Posterior vena cava (tissue), 2 donors: ENCODE results near the gene ARRB2. TPM values are rescaled to one million over a fixed set of nuclear protein-coding genes. Genes with fewer than 3 reads are reported as not detected.
A peak's percentile ranks its signal among the peaks of the same experiment; 100 is the strongest.
"Not testable (repeated sequence)": the region's sequence is repeated elsewhere in the genome, so short reads cannot be mapped to it uniquely, and the experiment has no call there.

Experiments used
- DNase-seq: peaks from one replicate; pipeline ENCODE4 v3.0.0-alpha.2; 2020; ENCODE audit warnings: low spot score
- intact Hi-C, 2 donors: fragments of 100-400 bp; cut with DNase I; formaldehyde crosslinking; loops; one replicate each; pipeline versions ENCODE4 v1.14.1 to v1.14.2; 2022 to 2023
- long read RNA-seq, 2 donors: library from polyadenylated mRNA; unstranded; transcript quantifications; one replicate each; pipeline ENCODE4 v2.0.0, GENCODE V29; 2020 to 2021
- total RNA-seq, 2 donors: library from RNA; stranded (reverse); fragmentation: NEBNext Ultra II Directional; extraction: Animal tissue kit (Norgen Biotek cat#: 25700); gene quantifications; one replicate each; pipeline ENCODE4 v1.2.1, GENCODE V29; 2021
- donor health status: DM: yes; HTN: yes; CAD: no.
- donor health status: DM: yes; HTN: yes; CAD: no.

ARRB2 gene
- 10 to 100 TPM; 50.7 to 63.8 TPM for total RNA-seq
- long read RNA-seq, donor 1, transcript ARRB2-216 (14 exons, 1,348 nt), result major isoform, 7 of 17 reads
- long read RNA-seq, donor 1, partial matches to known transcripts, result 4 of 17 reads
- long read RNA-seq, donor 1, other reads (novel, unspliced or antisense), result 4 of 17 reads
- long read RNA-seq, donor 2, transcript ARRB2-201 (15 exons, 1,895 nt), result minor isoform, 5 of 28 reads
- long read RNA-seq, donor 2, transcript ARRB2-216 (14 exons, 1,348 nt), result major isoform, 9 of 28 reads
- long read RNA-seq, donor 2, partial matches to known transcripts, result 7 of 28 reads
- long read RNA-seq, donor 2, other reads (novel, unspliced or antisense), result 7 of 28 reads

DNA sequence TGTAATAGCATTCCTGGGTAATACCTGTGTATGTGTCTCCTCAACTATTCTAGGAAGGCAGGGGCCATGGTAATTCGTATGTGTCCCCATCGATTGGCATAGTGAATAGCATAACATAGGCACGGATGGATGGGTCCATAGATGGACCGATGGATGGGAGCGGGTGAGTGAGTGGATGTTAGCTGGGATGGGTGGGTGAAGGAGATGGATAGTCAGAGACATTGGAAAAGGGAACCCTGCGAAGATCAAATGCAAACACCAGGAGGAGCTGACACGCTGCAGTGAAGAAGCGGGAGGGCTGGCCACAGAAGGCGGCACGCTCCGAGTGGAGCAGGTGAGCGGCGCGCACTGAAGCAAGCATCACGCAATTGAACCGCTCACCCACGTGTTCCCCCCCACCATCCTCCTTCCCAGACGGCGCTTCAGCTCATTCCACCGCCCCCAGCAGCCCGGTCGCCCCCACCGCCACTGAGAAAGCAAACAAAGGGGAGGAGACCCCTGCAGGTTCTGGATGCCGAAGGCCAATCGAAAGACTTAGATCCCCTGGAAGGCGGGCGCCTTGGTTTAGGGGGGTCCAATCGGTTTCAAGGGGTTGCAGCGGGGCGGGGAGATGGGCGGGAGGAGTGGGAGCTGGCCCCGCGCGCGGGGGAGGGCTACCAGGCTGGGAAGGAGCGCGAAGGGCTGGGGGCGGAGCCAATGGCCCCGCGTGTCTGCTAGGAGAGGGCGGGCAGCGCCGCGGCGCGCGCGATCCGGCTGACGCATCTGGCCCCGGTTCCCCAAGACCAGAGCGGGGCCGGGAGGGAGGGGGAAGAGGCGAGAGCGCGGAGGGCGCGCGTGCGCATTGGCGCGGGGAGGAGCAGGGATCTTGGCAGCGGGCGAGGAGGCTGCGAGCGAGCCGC lies at the start of gene ARRB2:
ARRB2 (plus strand) TSS at position 839 of the 899 bp plus-strand sequence. CDS start 90 bp downstream, outside the sequence.
- intact Hi-C loops, result no loop called here
- peak; percentile 100 for DNase-seq

DNA sequence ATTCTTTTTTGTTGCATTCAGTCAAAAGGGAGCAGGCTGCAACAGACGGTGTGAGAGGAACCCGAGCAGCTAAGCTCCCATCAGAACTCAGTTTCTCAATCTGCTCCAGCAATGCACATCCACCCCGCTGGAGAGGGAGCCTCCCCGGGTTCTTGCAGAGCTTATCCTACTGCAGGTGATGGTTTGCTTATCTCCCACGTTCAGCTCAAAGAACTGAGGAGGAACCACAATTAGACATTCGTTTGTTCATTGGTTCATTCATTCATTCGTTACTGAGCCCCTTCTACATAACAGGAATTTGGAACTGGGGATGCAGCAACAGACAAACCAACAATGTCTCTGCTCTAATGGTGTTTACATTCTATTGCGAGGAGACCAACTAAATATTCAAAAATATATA lies 46.7 kb upstream of the ARRB2 start:
- DNase-seq, result no peak
- intact Hi-C loops, result no loop called here

DNA sequence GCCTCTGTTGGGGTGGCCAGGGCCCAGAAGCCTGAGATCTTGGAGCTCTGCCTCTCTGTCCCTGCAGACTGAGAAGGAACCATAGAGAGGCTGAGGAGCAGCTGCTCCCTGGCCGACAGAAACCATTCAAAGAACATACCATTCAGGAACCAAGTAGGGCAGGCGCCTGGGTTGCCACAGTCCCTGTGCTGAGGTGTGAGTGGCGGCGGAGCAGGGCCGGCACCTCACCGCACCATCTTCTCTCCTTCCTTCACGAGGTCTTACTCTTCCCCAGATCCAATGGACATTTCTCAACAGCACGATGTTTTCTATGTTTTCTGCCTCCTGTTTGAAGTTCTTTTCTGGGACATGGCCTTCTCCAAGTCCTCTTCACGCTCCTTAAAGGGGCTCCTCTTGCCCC lies 46.2 kb upstream of the ARRB2 start:
- DNase-seq, result no peak
- intact Hi-C loops, result no loop called here

DNA sequence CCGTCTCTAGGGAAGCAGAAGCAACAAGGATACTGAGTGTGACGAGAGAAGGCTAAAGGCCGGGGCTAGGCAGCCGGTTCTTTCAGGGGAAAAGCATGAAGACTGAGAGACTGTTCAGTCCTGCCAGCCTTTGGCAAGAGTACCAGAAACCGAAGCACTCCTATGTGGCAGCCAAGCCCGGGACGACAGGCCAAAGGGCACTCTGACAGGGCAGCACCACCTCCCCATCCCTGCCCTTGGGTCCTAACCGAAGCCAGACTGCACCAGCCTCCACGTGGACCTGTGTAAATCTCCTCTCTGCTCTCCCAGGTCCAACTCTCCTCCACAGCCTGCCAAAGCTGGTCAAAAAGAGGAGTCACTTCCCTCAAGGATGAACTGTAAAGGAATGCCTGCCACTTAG lies 45.4 kb upstream of the ARRB2 start:
- DNase-seq, result no peak
- intact Hi-C loops, result no loop called here

DNA sequence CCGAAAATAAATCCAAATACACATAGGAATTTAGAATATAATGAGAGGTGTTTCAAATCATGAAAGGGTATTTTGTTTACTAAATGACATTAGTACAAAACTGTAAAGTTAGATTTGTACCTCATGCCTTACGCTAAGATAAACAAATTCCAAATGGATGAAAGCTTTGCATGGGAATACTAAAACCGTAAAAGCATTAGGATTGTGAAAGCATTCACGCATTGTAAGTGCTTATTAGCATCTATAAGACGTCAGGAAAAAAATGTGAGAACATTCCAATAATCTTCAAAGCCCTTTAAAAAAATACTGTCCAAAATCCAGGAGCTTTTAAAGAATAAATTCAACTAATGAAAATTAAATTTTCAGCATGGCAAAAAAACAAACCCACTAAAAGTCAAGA lies 44.1 kb upstream of the ARRB2 start:
- no peak for DNase-seq
- intact Hi-C loops, result no loop called here

DNA sequence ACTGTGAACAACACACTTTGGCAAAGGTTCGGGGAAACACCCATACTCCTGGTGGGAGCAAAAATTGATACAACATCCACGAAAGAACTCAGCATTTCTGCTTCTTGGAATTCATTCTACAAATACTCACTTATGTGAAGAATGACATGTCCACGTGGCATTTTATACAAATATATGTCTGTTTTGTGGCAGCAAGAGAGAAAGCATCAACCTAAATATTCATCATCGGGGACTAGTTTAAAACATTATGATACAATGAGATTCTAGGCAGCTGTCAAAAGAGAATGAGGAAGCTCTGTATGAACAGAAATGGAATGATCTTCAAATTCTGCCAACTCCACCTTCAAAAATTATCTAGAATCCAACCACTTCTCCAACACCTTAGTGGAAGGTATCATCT lies 43.3 kb upstream of the ARRB2 start:
- no peak for DNase-seq
- intact Hi-C loops, result no loop called here

DNA sequence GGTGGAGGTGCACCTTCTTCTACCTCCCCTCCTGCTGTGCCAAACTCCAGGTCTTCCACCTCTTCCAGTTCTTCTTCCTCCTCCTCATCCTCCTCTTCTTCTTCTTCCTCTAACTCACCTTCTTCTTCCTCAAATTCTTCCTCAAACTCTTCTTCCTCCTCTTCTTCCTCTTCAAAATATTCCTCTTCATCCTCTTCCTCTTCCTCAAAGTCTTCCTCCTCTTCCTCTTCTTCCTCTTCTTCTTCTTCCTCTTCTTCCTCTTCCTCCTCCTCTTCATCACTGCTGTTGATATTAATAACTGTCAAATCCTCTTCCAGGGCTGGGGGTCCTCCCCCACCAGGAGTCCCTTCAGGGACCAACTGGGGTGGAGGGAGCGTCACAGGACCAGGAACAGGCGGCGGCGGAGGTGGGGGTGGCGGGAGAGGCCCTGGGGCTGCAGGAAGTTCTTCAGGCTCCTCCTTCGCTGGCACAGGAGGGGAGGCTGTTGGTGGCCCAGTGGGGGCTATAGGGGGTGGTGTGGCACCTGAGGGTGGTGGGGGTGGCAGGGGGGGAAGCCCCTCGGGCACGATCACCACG lies 38.3 kb upstream of the ARRB2 start:
- intact Hi-C loops, result no loop called here
- no peak for DNase-seq

DNA sequence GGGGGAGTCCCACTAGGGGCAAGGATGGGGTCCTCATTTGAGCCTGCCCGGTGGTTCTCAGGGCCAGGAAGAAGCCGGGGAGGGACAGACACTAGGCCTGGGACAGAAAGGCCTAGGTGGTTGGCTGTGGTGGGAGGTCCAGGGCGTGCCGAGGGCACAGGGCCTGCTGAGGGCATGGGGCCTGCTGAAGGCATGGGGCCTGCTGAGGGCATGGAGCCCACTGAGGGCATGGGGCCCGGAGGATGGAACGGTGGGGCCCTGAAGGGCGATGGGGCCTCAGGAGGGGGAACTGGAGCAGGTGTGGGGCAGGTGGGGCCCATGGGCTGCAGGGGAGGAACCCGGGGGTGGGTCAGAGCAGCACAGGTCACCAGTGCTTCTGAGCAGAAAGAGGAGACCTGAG lies 37.7 kb upstream of the ARRB2 start:
- no peak for DNase-seq
- intact Hi-C loops, result no loop called here

GRCh38 chr17:4673169-4673568 lies 37.3 kb upstream of the ARRB2 start:
- DNase-seq, result no peak
- intact Hi-C loops, result no loop called here

- intact Hi-C loops, result no loop called here
Measured at GRCh38 chr17:4673986-4674684, 36.3 kb upstream of the ARRB2 start.

GRCh38 chr17:4674685-4674998 lies 35.8 kb upstream of the ARRB2 start:
- DNase-seq, result no peak
- intact Hi-C loops, result no loop called here

More at GRCh38 chr17:4673986-4674684, 36.3 kb upstream of the ARRB2 start:
- DNase-seq, result no peak

DNA sequence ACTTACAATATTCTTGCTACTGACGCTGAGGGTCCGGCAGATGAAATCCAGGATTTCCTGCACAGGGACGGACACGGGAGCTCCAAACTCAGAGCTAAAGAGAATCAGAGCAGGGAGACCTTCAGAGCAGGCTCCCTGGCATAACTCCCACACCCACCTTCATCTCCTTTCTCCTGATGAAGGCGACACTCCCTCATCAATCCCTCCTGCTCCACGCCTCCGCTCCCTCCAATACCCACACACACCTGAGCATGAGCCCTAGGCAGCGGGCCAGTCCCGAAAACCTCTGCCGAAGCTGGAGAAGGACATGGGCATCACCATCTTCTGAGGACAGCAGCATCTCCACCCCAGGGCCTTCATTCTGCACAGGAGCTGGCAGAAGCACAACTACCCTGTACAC lies 34.6 kb upstream of the ARRB2 start:
- intact Hi-C loops, result no loop called here
- no peak for DNase-seq

GRCh38 chr17:4676791-4677190 lies 33.6 kb upstream of the ARRB2 start:
- intact Hi-C loops, result no loop called here
- DNase-seq, result no peak

- intact Hi-C loops, result no loop called here
- no peak for DNase-seq
Measured at GRCh38 chr17:4678448-4679026, 31.9 kb upstream of the ARRB2 start.

- intact Hi-C loops, result no loop called here
- no peak for DNase-seq
Measured at GRCh38 chr17:4679658-4680057, 30.8 kb upstream of the ARRB2 start.

DNA sequence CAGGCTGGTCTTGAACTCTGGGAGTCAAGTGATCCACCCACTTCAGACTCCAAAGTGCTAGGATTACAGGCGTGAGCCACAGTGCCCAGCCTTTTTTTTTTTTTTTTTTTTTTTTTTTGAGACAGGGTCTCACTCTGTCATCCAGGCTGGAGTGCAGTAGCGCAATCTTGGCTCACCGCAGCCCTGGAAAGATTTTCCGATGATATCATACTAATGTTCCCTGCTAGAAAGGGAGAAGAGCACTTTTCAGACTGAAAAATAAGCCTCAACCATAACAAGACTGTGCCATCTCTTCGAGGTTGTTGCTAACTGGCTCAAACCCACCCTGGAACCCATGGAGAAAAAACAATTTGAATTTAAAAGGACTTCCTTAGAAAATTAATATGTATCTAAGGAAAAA lies 26.7 kb upstream of the ARRB2 start:
- intact Hi-C loops, DNase-seq: not testable (repeated sequence)

DNA sequence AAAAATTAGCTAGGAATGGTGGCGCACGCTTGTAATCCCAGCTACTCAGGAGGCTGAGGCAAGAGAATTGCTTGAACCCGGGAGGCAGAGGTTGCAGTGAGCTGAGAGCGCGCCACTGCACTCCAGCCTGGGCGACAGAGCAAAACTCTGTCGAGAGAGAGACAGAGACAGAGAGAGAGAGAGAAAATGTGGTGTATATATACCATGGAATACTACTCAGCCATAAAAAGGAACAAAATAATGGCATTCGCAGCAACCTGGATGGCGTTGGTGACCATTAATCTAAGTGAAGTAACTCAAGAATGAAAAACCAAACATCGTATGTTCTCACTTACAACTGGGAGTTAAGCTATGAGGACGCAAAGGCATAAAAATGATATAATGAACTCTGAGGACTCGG lies 20.6 kb upstream of the ARRB2 start:
- DNase-seq, result not testable (repeated sequence)

GRCh38 chr17:4690745-4691144 lies 19.7 kb upstream of the ARRB2 start:
- intact Hi-C loops, result no loop called here
- no peak for DNase-seq

More for the DNA sequence above, 20.6 kb upstream of the ARRB2 start:
- intact Hi-C loops, result not testable (repeated sequence)

GRCh38 chr17:4691686-4692085 lies 18.7 kb upstream of the ARRB2 start:
- intact Hi-C loops, result no loop called here
- DNase-seq, result no peak
